Measurements from ENCODE around the gene COPS8.

DNA sequence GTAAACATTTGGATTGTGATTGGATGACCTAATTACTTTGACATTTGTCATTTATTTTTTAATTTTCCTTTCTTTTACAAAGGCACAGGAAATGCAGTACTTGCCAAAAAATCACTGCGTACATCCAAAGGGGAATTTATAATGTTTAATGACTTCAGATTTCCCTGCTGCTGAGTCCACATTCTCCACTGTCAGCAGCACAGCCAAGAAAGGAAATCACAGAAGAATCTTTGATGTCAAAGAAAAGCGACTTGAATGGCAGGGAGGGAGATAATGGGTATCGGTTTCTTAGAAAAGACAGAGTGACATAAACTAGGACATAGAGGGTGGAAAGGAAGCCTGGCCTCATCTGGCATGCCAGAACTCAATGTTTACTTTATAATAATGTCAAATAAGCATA lies 41.4 kb upstream of the COPS8 start:
- TF ChIP-seq, protein P1, sequence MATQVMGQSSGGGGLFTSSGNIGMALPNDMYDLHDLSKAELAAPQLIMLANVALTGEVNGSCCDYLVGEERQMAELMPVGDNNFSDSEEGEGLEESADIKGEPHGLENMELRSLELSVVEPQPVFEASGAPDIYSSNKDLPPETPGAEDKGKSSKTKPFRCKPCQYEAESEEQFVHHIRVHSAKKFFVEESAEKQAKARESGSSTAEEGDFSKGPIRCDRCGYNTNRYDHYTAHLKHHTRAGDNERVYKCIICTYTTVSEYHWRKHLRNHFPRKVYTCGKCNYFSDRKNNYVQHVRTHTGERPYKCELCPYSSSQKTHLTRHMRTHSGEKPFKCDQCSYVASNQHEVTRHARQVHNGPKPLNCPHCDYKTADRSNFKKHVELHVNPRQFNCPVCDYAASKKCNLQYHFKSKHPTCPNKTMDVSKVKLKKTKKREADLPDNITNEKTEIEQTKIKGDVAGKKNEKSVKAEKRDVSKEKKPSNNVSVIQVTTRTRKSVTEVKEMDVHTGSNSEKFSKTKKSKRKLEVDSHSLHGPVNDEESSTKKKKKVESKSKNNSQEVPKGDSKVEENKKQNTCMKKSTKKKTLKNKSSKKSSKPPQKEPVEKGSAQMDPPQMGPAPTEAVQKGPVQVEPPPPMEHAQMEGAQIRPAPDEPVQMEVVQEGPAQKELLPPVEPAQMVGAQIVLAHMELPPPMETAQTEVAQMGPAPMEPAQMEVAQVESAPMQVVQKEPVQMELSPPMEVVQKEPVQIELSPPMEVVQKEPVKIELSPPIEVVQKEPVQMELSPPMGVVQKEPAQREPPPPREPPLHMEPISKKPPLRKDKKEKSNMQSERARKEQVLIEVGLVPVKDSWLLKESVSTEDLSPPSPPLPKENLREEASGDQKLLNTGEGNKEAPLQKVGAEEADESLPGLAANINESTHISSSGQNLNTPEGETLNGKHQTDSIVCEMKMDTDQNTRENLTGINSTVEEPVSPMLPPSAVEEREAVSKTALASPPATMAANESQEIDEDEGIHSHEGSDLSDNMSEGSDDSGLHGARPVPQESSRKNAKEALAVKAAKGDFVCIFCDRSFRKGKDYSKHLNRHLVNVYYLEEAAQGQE (IDR thresholded peaks at IDR 0.05; ENCODE audit: unreplicated experiment), result no peak
- TF ChIP-seq EZH2 (IDR thresholded peaks at IDR 0.05; ENCODE audit: low read depth, unreplicated experiment) (no peak), CTCF (conservative IDR thresholded peaks at IDR 0.05; ENCODE audit: low read depth in 2 of 2) (no peak), POLR2AphosphoS5 (IDR thresholded peaks at IDR 0.05; ENCODE audit: low read depth) (no peak), CREB1 (CRISPR knock-in tag; IDR thresholded peaks at IDR 0.05; ENCODE audit: low read depth) (no peak), EZH2phosphoT487 (IDR thresholded peaks at IDR 0.05; ENCODE audit: unreplicated experiment) (no peak), JUNB (IDR thresholded peaks at IDR 0.05; ENCODE audit: unreplicated experiment) (no peak), ZNF114 (CRISPR knock-in tag; IDR thresholded peaks at IDR 0.05) (no peak), ETS1 (IDR thresholded peaks at IDR 0.05) (no peak), STAT1 (IDR thresholded peaks at IDR 0.05; ENCODE audit: unreplicated experiment) (no peak), NANOG (IDR thresholded peaks at IDR 0.05; ENCODE audit: borderline replicate concordance) (no peak)
- TF ChIP-seq, protein P2, sequence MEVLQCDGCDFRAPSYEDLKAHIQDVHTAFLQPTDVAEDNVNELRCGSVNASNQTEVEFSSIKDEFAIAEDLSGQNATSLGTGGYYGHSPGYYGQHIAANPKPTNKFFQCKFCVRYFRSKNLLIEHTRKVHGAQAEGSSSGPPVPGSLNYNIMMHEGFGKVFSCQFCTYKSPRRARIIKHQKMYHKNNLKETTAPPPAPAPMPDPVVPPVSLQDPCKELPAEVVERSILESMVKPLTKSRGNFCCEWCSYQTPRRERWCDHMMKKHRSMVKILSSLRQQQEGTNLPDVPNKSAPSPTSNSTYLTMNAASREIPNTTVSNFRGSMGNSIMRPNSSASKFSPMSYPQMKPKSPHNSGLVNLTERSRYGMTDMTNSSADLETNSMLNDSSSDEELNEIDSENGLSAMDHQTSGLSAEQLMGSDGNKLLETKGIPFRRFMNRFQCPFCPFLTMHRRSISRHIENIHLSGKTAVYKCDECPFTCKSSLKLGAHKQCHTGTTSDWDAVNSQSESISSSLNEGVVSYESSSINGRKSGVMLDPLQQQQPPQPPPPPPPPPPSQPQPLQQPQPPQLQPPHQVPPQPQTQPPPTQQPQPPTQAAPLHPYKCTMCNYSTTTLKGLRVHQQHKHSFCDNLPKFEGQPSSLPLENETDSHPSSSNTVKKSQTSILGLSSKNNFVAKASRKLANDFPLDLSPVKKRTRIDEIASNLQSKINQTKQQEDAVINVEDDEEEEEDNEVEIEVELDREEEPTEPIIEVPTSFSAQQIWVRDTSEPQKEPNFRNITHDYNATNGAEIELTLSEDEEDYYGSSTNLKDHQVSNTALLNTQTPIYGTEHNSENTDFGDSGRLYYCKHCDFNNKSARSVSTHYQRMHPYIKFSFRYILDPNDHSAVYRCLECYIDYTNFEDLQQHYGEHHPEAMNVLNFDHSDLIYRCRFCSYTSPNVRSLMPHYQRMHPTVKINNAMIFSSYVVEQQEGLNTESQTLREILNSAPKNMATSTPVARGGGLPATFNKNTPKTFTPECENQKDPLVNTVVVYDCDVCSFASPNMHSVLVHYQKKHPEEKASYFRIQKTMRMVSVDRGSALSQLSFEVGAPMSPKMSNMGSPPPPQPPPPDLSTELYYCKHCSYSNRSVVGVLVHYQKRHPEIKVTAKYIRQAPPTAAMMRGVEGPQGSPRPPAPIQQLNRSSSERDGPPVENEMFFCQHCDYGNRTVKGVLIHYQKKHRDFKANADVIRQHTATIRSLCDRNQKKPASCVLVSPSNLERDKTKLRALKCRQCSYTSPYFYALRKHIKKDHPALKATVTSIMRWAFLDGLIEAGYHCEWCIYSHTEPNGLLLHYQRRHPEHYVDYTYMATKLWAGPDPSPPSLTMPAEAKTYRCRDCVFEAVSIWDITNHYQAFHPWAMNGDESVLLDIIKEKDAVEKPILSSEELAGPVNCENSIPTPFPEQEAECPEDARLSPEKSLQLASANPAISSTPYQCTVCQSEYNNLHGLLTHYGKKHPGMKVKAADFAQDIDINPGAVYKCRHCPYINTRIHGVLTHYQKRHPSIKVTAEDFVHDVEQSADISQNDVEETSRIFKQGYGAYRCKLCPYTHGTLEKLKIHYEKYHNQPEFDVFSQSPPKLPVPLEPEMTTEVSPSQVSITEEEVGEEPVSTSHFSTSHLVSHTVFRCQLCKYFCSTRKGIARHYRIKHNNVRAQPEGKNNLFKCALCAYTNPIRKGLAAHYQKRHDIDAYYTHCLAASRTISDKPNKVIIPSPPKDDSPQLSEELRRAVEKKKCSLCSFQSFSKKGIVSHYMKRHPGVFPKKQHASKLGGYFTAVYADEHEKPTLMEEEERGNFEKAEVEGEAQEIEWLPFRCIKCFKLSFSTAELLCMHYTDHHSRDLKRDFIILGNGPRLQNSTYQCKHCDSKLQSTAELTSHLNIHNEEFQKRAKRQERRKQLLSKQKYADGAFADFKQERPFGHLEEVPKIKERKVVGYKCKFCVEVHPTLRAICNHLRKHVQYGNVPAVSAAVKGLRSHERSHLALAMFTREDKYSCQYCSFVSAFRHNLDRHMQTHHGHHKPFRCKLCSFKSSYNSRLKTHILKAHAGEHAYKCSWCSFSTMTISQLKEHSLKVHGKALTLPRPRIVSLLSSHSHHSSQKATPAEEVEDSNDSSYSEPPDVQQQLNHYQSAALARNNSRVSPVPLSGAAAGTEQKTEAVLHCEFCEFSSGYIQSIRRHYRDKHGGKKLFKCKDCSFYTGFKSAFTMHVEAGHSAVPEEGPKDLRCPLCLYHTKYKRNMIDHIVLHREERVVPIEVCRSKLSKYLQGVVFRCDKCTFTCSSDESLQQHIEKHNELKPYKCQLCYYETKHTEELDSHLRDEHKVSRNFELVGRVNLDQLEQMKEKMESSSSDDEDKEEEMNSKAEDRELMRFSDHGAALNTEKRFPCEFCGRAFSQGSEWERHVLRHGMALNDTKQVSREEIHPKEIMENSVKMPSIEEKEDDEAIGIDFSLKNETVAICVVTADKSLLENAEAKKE (CRISPR knock-in tag; IDR thresholded peaks at IDR 0.05), result no peak

Data from GM23338 (cell line).